GM10266 (cell line): ENCODE measurements around the gene RIPOR1.
"Not testable (repeated sequence)": the region's sequence is repeated elsewhere in the genome, so short reads cannot be mapped to it uniquely, and the experiment has no call there.

Experiments used
- DNase-seq: peaks from one replicate; pipeline ENCODE4 v3.0.0; 2012; ENCODE audit errors: extremely low spot score
- TF ChIP-seq, protein P1 (sequence below): IDR thresholded peaks from 2 replicates; pipeline ENCODE4 v1.5.1; 2012; ENCODE audit warnings: mild to moderate bottlenecking, low read depth; ENCODE audit not compliant: control insufficient read depth, insufficient read depth; ENCODE audit errors: missing control alignments

RIPOR1 gene

GRCh38 chr16:67486805-67487204 lies 41.8 kb upstream of the RIPOR1 start:
- TF ChIP-seq, protein P1, sequence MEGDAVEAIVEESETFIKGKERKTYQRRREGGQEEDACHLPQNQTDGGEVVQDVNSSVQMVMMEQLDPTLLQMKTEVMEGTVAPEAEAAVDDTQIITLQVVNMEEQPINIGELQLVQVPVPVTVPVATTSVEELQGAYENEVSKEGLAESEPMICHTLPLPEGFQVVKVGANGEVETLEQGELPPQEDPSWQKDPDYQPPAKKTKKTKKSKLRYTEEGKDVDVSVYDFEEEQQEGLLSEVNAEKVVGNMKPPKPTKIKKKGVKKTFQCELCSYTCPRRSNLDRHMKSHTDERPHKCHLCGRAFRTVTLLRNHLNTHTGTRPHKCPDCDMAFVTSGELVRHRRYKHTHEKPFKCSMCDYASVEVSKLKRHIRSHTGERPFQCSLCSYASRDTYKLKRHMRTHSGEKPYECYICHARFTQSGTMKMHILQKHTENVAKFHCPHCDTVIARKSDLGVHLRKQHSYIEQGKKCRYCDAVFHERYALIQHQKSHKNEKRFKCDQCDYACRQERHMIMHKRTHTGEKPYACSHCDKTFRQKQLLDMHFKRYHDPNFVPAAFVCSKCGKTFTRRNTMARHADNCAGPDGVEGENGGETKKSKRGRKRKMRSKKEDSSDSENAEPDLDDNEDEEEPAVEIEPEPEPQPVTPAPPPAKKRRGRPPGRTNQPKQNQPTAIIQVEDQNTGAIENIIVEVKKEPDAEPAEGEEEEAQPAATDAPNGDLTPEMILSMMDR, result no peak
- DNase-seq, result no peak

DNA sequence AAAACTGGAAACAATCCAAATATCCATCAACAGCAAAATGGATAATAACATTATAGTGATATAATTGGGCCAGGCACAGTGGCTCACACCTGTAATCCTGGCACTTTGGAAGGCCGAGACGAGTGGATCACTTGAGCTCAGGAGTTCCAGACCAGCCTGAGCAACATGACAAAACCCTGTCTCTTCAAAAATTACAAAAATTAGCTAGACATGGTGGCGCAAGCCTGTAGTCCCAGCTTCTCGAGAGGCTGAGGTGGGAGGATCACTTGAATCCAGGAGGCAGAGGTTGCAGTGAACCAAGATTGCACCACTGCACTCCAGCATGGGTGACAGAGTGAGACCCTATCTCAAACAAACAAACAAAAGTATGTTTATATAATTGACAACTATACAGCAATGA lies 41.1 kb upstream of the RIPOR1 start:
- not testable (repeated sequence) for DNase-seq

GRCh38 chr16:67489401-67490083 lies 39.1 kb upstream of the RIPOR1 start:
- TF ChIP-seq, protein P1, result no peak
- no peak for DNase-seq

- DNase-seq, result no peak
- TF ChIP-seq, protein P1, result no peak
Observed at GRCh38 chr16:67490335-67491096, 38.1 kb upstream of the RIPOR1 start.

DNA sequence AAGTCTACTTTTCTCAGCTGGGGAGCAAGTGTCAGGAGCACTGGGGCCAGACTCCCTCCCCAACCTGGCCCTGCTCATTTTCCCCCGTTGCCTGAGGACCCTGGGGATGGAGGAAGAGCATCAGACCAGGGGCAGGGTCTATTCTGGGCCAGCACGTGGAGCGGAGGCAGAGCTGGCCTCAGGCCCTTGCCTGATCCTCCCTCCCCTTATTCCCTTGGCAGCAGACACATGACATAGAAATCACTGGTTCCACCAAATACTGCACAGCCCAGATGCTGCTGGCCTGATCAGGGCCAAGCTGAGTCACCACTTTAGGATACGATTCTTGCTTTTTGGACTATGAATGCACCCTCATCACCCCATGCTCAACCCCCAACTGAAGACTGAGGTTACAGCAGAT lies 29.5 kb upstream of the RIPOR1 start:
- TF ChIP-seq, protein P1, result no peak
- DNase-seq, result no peak

DNA sequence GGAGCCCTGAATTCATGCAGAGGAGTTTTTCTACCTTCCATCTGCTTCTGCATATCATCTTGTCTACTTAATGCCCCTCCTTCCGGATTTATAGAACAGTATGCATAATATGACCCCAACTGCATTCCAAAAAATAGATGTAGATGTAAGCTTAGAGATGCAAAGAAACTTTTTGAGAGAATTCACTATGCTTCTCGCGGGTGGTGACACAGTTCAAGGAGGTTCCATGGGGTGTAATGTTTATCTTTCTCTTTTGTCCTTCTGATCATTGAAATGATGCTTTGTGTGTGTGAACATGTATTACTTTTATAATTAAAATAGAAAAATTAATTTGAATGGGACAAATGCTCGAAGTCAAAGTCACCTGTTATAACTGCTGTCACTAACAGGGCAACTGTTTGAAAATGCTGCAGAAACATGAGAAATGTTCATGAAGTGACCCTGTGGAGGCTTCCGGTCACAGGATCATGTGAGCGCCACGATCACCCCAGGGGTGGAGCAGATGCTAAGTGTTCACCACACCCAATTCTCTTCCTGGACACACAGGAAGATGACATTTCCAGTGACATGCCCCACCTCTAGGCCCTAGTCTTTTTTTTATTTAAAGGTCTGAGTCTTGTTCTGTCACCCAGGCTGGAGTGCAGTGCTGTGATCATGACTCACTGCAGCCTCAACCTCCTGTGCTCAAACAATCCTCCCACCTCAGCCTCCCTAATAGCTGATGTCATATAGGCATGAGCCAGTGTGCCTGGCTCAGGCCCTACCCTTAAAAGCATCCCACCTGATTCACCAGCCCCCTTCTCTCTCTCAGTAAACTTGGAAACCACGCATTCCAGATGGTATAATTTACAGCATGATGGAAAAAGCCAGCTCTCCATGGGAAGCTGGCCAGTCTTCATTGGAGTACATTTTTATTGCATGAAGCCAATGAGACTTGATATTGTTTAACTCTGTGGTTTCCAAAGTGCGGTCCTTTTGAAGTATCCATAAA lies 24.3 kb upstream of the RIPOR1 start:
- no peak for DNase-seq
- TF ChIP-seq, protein P1, result no peak

GRCh38 chr16:67506468-67506867 lies 22.2 kb upstream of the RIPOR1 start:
- DNase-seq, result no peak
- TF ChIP-seq, protein P1, result no peak
